Measurements from ENCODE around the gene ZBTB46. TPM values are rescaled to one million over a fixed set of nuclear protein-coding genes. Genes with fewer than 3 reads are reported as not detected.
"Not testable (repeated sequence)": the region's sequence is repeated elsewhere in the genome, so short reads cannot be mapped to it uniquely, and the experiment has no call there.

The ZBTB46 gene, protein sequence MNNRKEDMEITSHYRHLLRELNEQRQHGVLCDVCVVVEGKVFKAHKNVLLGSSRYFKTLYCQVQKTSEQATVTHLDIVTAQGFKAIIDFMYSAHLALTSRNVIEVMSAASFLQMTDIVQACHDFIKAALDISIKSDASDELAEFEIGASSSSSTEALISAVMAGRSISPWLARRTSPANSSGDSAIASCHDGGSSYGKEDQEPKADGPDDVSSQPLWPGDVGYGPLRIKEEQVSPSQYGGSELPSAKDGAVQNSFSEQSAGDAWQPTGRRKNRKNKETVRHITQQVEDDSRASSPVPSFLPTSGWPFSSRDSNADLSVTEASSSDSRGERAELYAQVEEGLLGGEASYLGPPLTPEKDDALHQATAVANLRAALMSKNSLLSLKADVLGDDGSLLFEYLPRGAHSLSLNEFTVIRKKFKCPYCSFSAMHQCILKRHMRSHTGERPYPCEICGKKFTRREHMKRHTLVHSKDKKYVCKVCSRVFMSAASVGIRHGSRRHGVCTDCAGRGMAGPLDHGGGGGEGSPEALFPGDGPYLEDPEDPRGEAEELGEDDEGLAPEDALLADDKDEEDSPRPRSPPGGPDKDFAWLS
- total RNA-seq = 30.2 TPM

DNA sequence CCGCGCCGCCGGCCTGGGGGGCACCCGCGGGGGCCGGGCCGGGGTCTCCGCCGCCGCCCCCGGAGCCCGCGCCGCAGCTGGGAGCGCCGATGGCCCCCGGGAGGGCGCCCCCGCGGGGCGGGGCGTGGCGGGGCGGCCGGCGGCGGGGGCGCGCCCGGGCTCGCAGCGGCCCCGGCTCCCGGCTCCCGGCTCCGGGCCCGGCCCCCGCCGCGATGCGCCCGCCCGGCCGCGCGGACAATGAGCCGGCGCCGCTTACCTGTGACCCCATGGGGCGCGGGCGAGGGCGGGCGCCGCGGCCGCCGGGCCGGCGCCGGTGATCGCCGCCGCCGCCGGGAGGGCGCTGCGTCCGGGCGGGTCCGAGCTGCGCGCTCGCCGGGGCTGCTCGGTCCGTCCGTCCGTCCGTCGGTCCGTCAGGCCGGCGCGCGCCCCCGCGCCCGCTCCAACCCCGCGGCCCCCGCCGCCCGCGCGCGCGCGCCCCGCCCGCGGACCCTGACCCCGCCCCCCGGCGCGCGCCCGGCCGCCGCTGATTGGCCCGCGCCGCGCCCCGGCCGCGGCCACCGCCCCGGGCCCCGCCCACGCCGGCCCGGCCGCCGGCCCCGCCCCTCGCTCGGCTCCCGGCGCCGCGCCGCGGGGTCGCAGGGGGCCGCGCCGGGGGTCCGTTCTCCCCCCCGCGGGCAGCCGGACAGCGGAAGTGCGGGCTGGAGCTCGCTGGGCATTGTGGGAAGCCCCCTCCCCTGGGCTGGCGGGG, at the start of gene ZBTB46:
TSS of gene ZBTB46 (minus strand) at position 424 of the 748 bp plus-strand sequence. CDS start 40,507 bp downstream, outside the sequence.
- DNase-seq (ENCODE audit: low spot score) = no peak
- no peak for ATAC-seq
- intact Hi-C loops (cut with DNase I) = no loop called here

DNA sequence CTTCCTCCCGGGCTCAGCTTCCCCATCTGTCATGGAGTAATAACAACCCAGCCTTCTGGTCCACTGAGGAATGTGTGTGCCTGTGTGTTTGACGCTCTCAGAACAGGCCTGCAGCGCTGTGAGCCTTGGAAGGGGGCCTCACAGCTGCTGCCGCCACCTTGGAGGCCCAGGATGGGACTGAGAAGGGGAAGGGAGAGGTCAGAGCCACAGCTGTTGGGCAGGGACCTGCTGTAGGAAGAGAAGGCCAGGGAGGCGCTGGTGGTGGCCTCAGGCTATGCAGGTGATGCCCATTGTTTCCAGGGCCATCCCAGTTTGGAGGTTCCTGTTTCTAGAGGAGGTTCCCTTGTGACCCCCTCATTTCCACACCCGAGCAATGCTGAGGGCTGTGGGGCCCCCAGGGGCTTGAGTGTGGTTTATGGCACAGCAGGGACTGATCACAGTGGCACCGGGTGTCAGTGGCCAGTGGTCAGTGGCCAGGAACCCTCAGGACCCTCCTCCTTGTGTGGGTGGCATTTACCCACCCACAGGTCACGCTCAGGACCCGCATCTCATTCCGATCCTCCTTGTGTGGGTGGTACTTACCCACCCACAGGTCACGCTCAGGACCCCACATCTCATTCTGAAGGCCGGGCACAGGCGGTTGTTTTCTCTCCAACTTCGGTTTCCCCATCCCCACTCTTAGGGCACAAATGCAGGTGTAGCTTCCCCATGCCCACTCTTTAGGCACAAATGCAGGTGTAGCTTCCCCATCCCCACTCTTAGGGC, 48.0 kb upstream of the ZBTB46 start:
- ATAC-seq = no peak
- intact Hi-C loops (cut with DNase I) = no loop called here

DNA sequence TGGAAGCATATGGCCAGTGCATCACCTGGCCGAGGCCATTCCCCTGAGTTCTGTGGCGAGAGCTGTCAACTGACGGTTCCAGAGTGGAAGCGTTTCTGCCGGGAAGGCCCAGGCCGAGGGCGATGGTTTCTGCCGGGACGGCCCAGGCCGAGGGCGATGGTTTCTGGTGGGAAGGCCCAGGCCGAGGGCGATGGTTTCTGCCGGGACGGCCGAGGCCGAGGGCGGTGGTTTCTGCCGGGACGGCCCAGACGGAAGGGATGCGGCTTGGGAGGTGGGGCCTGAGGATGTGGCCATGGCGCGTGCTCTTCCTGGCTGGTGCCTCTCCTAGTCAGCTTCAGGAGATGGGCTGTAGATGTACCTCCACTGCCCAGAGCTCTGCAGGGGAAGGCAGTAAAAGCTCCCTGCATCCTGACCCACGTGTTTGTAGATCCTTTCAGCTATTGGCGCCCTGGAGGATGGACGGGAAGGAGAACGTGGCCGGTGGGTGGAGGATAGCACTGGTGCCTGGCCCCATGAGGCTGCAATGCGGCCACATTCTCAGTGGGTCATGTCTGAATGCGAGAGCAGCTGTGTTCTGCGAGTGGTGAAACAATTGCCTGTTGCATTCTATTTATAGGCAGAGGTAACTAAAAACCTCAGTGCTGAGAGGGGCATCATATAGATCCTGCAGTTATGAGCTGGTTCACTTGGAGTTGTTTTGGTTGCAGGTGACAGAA, 46.8 kb upstream of the ZBTB46 start:
- no peak for ATAC-seq
- intact Hi-C loops (cut with DNase I) = no loop called here
- no peak for DNase-seq (ENCODE audit: low spot score)

More for the DNA sequence above, 48.0 kb upstream of the ZBTB46 start:
- no peak for DNase-seq (ENCODE audit: low spot score)

DNA sequence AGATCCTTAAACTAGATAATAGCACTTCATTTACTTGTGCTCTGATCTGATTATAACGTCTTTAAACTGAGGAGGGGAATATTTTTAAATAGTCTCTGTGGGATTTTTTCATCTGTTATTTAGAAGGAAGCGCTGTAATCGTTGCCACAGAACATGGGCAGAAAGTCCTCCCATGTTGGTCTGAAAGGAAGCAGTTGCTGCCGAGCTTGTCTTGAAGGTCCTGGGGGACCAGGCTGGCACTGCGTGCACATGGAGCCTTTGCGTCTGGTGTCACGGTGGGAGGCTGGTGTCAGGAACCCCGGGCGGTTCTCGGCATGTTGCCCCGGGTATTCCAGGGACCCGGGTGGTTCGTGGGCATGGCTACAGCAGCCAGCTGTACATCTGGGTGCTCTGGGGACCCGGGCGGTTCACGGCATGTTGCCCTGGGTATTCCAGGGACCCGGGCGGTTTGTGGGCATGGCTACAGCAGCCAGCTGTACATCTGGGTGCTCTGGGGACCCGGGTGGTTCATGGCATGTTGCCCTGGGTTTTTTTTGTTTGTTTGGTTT, 45.5 kb upstream of the ZBTB46 start:
- no peak for ATAC-seq
- intact Hi-C loops (cut with DNase I) = no loop called here
- DNase-seq (ENCODE audit: low spot score) = no peak

DNA sequence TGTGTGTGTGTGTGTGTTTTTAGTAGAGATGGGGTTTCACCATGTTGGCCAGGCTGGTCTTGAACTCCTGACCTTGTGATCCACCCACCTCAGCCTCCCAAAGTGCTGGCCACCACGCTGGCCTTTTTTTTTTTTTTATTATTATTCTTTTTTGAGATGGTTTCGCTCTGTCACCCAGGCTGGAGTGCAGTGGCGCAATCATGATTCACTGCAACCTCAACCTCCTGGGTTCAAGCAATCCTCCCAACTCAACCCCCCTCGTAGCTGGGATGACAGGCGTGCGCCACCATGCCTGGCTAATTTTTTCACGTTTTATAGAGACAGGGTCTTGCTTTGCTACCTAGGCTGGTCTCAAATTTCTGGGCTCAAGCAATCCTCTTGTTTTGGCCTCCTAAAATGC, 43.2 kb upstream of the ZBTB46 start:
- intact Hi-C loops (cut with DNase I); DNase-seq (ENCODE audit: low spot score); ATAC-seq: not testable (repeated sequence)

DNA sequence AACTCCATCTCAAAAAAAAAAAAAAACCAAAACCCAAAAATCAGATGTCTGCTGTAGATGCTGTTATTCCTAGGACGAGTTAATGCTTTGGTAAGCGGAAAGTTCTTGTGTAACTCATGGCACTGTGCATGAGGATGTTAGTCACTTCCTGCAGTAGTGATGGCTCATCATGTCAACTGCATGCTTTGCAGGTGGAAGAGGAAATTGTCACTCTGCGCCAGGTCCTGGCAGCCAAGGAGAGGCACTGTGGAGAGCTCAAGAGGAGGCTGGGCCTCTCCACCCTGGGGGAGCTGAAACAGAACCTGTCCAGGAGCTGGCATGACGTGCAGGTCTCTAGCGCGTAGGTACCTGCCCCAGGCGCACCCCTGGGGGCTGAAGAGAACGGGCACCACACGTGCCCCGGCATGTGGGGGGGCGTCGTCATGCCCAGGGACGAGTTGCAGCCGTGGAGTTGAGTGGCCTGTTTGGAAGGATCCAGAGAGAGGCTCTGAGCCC, 42.5 kb upstream of the ZBTB46 start:
- intact Hi-C loops (cut with DNase I) = no loop called here
- no peak for DNase-seq (ENCODE audit: low spot score)
- ATAC-seq = peak; percentile 83

DNA sequence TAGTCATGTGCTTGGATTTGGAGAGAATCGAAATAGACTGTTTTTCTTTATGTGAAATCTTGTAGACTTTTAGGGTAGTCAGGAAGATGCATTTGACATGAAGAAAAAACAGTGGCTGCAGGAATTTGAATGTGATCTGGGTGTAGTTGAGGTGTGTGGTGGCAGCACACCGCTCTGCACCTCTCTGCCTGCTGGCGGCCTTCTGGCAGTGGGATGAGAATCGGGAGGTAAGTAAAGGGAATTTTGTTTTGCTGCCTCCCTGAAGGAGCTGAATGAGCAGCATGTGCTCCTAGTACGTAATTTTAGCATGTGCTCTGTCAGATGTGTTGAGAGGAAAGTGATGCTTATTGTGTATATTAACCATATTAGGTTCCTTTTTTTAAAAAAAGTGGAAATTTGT, 37.2 kb upstream of the ZBTB46 start:
- DNase-seq (ENCODE audit: low spot score) (no peak), ATAC-seq (no peak)
- intact Hi-C loops (cut with DNase I) = loop anchor here (10.0 kb wide), 1 partner anchor 333 kb away; the partner anchor contains the start of gene PTK6

DNA sequence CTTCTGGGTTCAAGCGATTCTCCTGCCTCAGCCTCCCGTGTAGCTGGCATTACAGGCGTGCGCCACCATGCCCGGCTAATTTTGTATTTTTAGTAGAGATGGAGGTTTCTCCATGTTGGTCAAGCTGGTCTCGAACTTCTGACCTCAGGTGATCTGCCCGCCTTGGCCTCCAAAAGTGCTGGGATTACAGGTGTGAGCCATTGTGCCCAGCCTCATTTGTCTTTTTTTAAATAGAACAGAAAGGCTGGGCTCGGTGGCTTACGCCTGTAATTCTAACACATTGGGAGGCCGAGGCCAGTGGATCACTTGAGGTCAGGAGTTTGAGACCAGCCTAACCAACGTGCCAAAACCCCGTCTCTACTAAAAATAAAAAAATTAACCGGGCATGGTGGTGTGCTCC, 36.0 kb upstream of the ZBTB46 start:
- DNase-seq (ENCODE audit: low spot score); ATAC-seq: not testable (repeated sequence)

DNA sequence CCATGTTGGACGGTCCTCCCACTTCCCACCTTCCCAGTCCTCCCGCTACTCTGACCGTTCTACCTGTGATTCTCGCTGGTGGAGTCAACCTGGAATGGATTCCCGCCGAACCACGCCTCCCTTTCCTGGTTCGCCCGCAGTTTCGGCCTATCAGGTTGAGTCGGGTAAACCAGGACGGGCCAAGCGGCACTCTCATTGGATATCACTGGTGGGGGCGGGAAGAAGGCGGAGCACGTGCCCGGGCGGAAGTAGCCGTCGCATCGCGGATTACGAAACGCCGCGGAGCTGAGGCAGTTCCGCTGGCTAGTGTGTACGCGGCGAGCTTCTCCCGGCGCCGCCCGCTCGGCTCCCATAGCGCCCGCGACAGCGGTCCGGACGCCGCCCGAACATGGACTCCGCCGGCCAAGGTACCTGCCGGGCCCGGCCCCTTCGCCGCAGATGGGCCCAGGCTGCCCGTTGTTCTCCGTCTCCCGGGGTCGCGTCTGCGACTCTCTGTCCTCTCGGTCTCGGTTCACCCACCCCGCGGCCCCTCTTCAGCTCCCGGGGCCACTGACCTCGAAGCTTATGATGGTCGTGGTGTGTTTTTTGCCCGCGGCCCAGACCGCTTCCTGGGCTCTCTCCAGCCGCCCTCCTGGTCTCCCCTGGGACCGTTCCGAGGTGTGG, 34.0 kb upstream of the ZBTB46 start, which contains the start of gene TPD52L2:
TSS of gene TPD52L2 (plus strand) at position 293 of the 663 bp plus-strand sequence. CDS start at position 389, 96 bp downstream.
- intact Hi-C loops (cut with DNase I) = loop anchor here (10.0 kb wide), 1 partner anchor 330 kb away; the partner anchor contains the start of gene PTK6
- DNase-seq (ENCODE audit: low spot score) (peak; percentile 99), ATAC-seq (peak; percentile 97)

More for the DNA sequence above, 36.0 kb upstream of the ZBTB46 start:
- intact Hi-C loops (cut with DNase I) = loop anchor here (10.0 kb wide), 1 partner anchor 332 kb away; the partner anchor contains the start of gene PTK6

DNA sequence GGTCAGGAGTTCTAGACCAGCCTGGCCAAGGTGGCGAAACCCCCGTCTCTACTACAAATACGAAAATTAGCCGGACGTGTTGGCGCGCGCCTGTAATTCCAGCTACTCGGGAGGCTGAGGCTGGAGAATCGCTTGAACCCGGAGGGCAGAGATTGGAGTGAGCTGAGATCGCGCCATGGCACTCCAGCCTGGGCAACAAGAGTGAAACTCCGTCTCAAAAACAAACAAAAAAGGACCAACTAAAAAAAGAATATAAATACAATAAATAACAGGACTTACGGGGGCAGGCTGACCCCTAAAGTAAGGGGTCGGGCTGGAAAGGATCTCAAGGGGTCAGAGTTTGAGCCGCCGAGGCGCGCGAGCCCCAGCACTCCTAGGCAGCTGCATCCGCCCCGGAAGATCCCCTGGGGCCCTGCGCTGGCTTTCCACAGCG, 33.5 kb upstream of the ZBTB46 start:
- ATAC-seq (no peak), DNase-seq (ENCODE audit: low spot score) (no peak)
- intact Hi-C loops (cut with DNase I) = loop anchor here (10.0 kb wide), 1 partner anchor 330 kb away; the partner anchor contains the start of gene PTK6

DNA sequence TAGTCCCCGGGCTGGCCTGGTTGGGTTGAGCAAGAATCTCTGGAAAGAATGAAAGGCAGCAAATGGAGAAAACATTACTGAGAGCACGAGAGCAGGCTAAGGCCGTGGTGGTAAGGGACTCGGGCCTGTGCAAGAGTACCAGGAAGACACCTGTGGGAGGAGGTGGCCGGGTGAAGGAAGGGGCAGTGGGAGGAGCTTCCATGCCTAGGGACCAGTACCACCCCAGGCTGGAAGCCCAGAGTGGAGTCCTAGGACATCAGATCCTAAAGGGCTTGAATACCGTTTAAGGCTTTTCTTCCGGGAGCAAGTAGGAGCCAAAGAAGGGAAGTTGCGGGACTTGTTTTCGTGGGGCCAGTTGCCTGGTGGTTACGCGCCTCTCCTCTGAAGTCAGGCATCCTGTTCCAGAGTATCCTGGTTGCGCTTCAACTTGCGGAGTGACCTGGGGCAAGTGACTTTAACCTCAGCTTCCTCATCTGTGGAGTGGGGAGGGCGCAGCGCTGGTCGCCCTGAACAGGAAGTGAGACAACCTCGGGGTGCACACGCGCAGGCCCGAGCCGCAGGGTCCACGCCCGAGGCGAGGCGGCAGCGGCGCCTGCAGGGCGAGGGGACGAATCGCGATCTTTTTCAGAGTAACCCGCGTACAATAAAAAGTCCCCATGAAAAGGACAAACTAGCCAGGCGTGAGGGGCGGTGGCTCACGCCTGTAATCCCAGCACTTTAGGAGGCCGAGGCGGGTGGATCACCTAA, 32.9 kb upstream of the ZBTB46 start:
- ATAC-seq (peak; percentile 92), DNase-seq (ENCODE audit: low spot score) (peak; percentile 90)
- intact Hi-C loops (cut with DNase I) = loop anchor here (10.0 kb wide), 1 partner anchor 329 kb away; the partner anchor contains the start of gene PTK6

DNA sequence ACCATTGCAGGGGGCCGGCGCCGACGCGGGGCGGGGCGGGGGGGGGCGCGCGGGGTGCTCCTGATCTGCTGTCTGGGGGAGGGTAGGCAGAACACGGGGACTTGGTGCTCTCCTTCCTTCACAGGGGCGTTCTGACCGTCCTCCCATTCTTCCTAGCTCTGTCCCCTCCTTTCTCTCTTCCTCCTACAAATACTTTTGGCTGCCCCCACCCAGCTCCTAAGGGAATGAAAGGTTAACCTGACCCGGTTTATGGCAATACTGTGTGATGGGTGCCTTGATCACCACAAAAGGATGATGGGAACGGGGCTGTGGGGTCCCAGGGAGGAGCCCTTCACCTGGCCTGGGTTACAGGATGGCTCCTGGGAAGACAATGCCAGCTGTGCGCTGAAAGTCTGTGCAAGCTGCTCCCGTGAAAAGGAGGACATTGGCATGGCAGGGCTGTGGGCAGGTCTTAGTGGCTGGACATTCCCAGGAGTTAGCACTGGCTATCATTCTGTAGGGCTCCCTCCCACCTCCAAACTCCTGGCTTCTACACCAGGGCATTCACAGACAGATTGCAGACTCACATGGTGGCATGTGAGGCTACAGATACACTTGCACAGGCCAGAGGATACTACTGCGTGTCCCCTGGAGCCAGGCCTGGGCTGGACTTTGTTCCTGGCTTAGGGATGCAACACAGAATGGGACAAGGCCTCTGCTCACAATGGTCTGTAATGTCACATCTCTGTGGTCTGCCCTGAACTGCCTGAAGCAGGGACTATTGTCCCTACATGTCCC, 32.1 kb upstream of the ZBTB46 start:
- intact Hi-C loops (cut with DNase I) = loop anchor here (10.0 kb wide), 1 partner anchor 328 kb away; the partner anchor contains the start of gene PTK6
- ATAC-seq (no peak), DNase-seq (ENCODE audit: low spot score) (no peak)

DNA sequence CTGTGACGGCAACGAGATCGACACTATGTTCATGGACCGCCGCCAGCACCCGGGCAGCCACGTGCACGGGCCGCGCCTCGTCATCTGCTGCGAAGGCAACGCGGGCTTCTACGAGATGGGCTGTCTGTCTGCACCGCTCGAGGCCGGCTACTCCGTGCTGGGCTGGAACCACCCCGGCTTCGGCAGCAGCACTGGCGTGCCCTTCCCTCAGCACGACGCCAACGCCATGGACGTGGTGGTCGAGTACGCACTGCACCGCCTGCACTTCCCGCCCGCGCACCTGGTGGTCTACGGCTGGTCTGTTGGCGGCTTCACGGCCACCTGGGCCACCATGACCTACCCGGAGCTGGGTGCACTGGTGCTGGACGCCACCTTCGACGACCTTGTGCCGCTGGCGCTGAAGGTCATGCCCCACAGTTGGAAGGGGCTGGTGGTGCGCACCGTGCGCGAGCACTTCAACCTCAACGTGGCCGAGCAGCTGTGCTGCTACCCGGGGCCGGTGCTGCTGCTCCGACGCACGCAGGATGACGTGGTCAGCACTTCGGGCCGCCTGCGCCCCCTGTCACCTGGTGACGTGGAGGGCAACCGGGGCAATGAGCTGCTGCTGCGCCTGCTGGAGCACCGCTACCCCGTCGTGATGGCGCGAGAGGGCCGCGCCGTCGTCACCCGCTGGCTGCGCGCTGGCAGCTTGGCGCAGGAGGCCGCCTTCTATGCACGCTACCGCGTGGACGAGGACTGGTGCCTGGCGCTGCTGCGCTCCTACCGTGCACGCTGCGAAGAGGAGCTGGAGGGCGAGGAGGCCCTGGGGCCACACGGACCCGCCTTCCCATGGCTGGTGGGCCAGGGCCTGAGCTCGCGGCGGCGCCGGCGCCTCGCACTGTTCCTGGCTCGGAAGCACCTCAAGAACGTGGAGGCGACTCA, 31.2 kb upstream of the ZBTB46 start:
- ATAC-seq = no peak
- intact Hi-C loops (cut with DNase I) = loop anchor here (10.0 kb wide), 1 partner anchor 327 kb away; the partner anchor contains the start of gene PTK6
- no peak for DNase-seq (ENCODE audit: low spot score)

DNA sequence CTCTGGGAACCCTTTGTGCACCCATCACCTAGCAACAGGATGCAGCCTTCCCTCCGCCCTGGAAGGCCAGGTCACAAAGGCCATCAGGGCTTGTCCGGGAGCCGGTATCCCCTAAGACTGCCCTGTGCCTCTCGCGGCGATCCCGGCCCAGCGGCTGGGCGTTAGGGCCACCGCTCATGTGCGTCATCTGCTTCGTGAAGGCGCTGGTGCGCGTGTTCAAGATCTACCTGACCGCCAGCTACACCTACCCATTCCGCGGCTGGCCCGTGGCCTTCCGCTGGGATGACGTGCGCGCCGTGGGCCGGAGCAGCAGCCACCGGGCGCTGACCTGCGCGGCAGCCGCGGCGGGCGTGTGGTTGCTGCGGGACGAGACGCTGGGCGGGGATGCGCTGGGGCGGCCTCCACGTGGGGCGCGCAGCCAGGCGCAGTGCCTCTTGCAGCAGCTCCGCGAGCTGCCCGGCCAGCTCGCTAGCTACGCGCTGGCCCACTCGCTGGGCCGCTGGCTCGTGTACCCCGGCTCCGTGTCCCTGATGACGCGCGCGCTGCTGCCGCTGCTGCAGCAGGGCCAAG, 30.4 kb upstream of the ZBTB46 start, which contains the start of gene ABHD16B:
TSS of gene ABHD16B (plus strand) at position 134 of the 570 bp plus-strand sequence. CDS start at position 177, 43 bp downstream.
- intact Hi-C loops (cut with DNase I) = loop anchor here (10.0 kb wide), 1 partner anchor 327 kb away; the partner anchor contains the start of gene PTK6
- ATAC-seq (no peak), DNase-seq (ENCODE audit: low spot score) (no peak)

All from sciatic nerve (tissue), 2 donors.